Mucosa of stomach (tissue), 1 donor: ENCODE measurements around the gene ERP29.

Experiments
- H3K27me3 ChIP-seq: one replicate; pipeline ENCODE4 v1.7.0; 2013; ENCODE audit warnings: mild to moderate bottlenecking, low read length; ENCODE audit not compliant: control insufficient read depth, insufficient read depth
- H3K36me3 ChIP-seq: one replicate; pipeline ENCODE4 v1.7.0; 2013; ENCODE audit warnings: low read length; ENCODE audit not compliant: control insufficient read depth, insufficient read depth
- H3K4me1 ChIP-seq: one replicate; pipeline ENCODE4 v1.7.0; 2013; ENCODE audit warnings: mild to moderate bottlenecking, low read length; ENCODE audit not compliant: control insufficient read depth, insufficient read depth
- H3K4me3 ChIP-seq: one replicate; pipeline ENCODE4 v1.7.0; 2013; ENCODE audit warnings: low read length
- H3K9ac ChIP-seq: one replicate; pipeline ENCODE4 v1.7.0; 2013; ENCODE audit warnings: mild to moderate bottlenecking, low read length, moderate library complexity
- H3K9me3 ChIP-seq: one replicate; pipeline ENCODE4 v1.7.0; 2013; ENCODE audit warnings: mild to moderate bottlenecking, low read length, moderate library complexity; ENCODE audit not compliant: control insufficient read depth
- donor health status: Pancreatic carcinoma.

The ERP29 gene

GRCh38 chr12:112012775-112013600 lies at the start of gene ERP29, which contains the start of gene TMEM116:
ERP29 (plus strand) TSS chr12:112013426; CDS start chr12:112013466, 40 bp downstream.
TMEM116 (minus strand) TSS chr12:112013165; CDS start chr12:112005270, 7,895 bp downstream.
- H3K4me1 ChIP-seq: peaks cover 17% of the 10 kb centered on the region
- H3K36me3 ChIP-seq: no peaks in the 10 kb centered on the region
- no peaks in the 10 kb centered on the region for H3K27me3 ChIP-seq
- H3K9ac ChIP-seq: peak within 1 kb of the TSS; percentile 96
- H3K4me3 ChIP-seq: peak within 1 kb of the TSS; percentile 92
- no peaks in the 10 kb centered on the region for H3K9me3 ChIP-seq

GRCh38 chr12:111964935-111965334 lies 48.3 kb upstream of the ERP29 start:
- Histone ChIP-seq H3K9ac (no peak overlapping the region), H3K36me3 (no peaks in the 10 kb centered on the region), H3K27me3 (no peaks in the 10 kb centered on the region), H3K4me3 (no peak overlapping the region), H3K9me3 (no peaks in the 10 kb centered on the region), H3K4me1 (no peaks in the 10 kb centered on the region)

- H3K9me3 ChIP-seq: no peaks in the 10 kb centered on the region
- H3K4me1 ChIP-seq: no peaks in the 10 kb centered on the region
- no peaks in the 10 kb centered on the region for H3K36me3 ChIP-seq
- no peaks in the 10 kb centered on the region for H3K27me3 ChIP-seq
- no peak overlapping the region for H3K9ac ChIP-seq
- H3K4me3 ChIP-seq: no peak overlapping the region
Observed at GRCh38 chr12:111971800-111972199, 41.4 kb upstream of the ERP29 start.

- Histone ChIP-seq H3K4me1 (no peaks in the 10 kb centered on the region), H3K36me3 (no peaks in the 10 kb centered on the region), H3K4me3 (no peak overlapping the region), H3K27me3 (no peaks in the 10 kb centered on the region), H3K9me3 (no peaks in the 10 kb centered on the region), H3K9ac (no peak overlapping the region)
Observed at GRCh38 chr12:111975161-111975931, 37.9 kb upstream of the ERP29 start.

GRCh38 chr12:111976291-111976690 lies 36.9 kb upstream of the ERP29 start:
- Histone ChIP-seq H3K9ac (no peak overlapping the region), H3K4me1 (no peaks in the 10 kb centered on the region), H3K9me3 (no peaks in the 10 kb centered on the region), H3K4me3 (no peak overlapping the region), H3K36me3 (no peaks in the 10 kb centered on the region), H3K27me3 (no peaks in the 10 kb centered on the region)

- Histone ChIP-seq H3K9me3 (no peaks in the 10 kb centered on the region), H3K4me1 (no peaks in the 10 kb centered on the region), H3K9ac (no peak overlapping the region), H3K4me3 (no peak overlapping the region), H3K27me3 (no peaks in the 10 kb centered on the region), H3K36me3 (no peaks in the 10 kb centered on the region)
Observed at GRCh38 chr12:111976860-111977259, 36.4 kb upstream of the ERP29 start.

- no peak overlapping the region for H3K4me3 ChIP-seq
- no peak overlapping the region for H3K9ac ChIP-seq
- no peaks in the 10 kb centered on the region for H3K27me3 ChIP-seq
- H3K36me3 ChIP-seq: no peaks in the 10 kb centered on the region
- no peaks in the 10 kb centered on the region for H3K9me3 ChIP-seq
- H3K4me1 ChIP-seq: no peaks in the 10 kb centered on the region
Observed at GRCh38 chr12:111978545-111978944, 34.7 kb upstream of the ERP29 start.

GRCh38 chr12:111980598-111980997 lies 32.6 kb upstream of the ERP29 start:
- Histone ChIP-seq H3K36me3 (no peaks in the 10 kb centered on the region), H3K27me3 (no peaks in the 10 kb centered on the region), H3K4me1 (no peaks in the 10 kb centered on the region), H3K4me3 (no peak overlapping the region), H3K9ac (no peak overlapping the region), H3K9me3 (no peaks in the 10 kb centered on the region)

GRCh38 chr12:111981987-111982386 lies 31.2 kb upstream of the ERP29 start:
- H3K4me1 ChIP-seq: no peaks in the 10 kb centered on the region
- H3K27me3 ChIP-seq: no peaks in the 10 kb centered on the region
- H3K36me3 ChIP-seq: no peaks in the 10 kb centered on the region
- no peak overlapping the region for H3K9ac ChIP-seq
- no peak overlapping the region for H3K4me3 ChIP-seq
- H3K9me3 ChIP-seq: no peaks in the 10 kb centered on the region

- Histone ChIP-seq H3K36me3 (no peaks in the 10 kb centered on the region), H3K9me3 (no peaks in the 10 kb centered on the region), H3K27me3 (no peaks in the 10 kb centered on the region), H3K9ac (no peak overlapping the region), H3K4me1 (no peaks in the 10 kb centered on the region), H3K4me3 (no peak overlapping the region)
Observed at GRCh38 chr12:111984820-111985219, 28.4 kb upstream of the ERP29 start.

- Histone ChIP-seq H3K27me3 (no peaks in the 10 kb centered on the region), H3K36me3 (no peaks in the 10 kb centered on the region), H3K4me3 (no peak overlapping the region), H3K9me3 (no peaks in the 10 kb centered on the region), H3K9ac (no peak overlapping the region), H3K4me1 (peaks cover 5% of the 10 kb centered on the region)
Observed at GRCh38 chr12:111991535-111991934, 21.7 kb upstream of the ERP29 start.

- Histone ChIP-seq H3K4me1 (peaks cover 5% of the 10 kb centered on the region), H3K4me3 (no peak overlapping the region), H3K9ac (no peak overlapping the region), H3K36me3 (no peaks in the 10 kb centered on the region), H3K9me3 (no peaks in the 10 kb centered on the region), H3K27me3 (no peaks in the 10 kb centered on the region)
Observed at GRCh38 chr12:111991946-111992345, 21.3 kb upstream of the ERP29 start.
